GM12891 (cell line): ENCODE data around the gene SUMO1.

Source experiments
- POLR2A ChIP-seq: IDR thresholded peaks from 2 replicates; pipeline ENCODE4 v1.6.1; 2011; ENCODE audit warnings: low read depth, low read length, control low read depth
- POLR2AphosphoS5 ChIP-seq: IDR thresholded peaks from 2 replicates; pipeline ENCODE4 v1.6.1; 2011; ENCODE audit warnings: low read depth, low read length, control low read depth
- SPI1 ChIP-seq: IDR thresholded peaks from 2 replicates; pipeline ENCODE4 v1.6.1; 2011; ENCODE audit warnings: low read depth, low read length, control low read depth
- TAF1 ChIP-seq: IDR thresholded peaks from 2 replicates; pipeline ENCODE4 v1.6.1; 2011; ENCODE audit warnings: low read depth, low read length, control low read depth

DNA sequence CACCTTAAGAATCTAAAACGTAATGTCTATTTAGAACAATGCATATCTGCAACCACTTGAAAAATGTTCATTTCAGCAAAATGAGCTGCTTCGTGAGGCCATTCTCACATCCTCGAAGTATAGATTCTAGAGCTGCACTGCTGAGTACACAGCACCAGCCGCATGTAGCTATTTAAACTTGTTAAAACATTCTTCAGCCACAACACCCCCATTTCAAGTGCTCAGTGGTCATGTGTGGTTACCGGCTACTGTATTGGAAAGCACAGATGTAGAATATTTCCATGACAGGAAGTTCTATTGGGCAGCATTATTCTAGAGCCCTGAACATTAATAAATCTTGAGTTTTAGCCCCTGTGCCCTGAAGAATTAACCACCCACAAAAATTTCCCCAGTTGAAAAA lies 35.0 kb downstream of the SUMO1 start:
- TF ChIP-seq POLR2A = no peak
- TF ChIP-seq POLR2AphosphoS5 = no peak
- no peak for TF ChIP-seq SPI1
- no peak for TF ChIP-seq TAF1
